A549 (cell line): ENCODE measurements around the gene UBE3B.

Experiments
- CBX2 ChIP-seq: fragments of 200-600 bp; sonication (generic); IDR thresholded peaks from 2 replicates; pipeline ENCODE4 v1.6.1; 2016; ENCODE audit warnings: low read depth, mild to moderate bottlenecking, borderline replicate concordance
- CEBPB ChIP-seq, 2 experiments: fragments of >200 bp in 1 of 2; sonication (Bioruptor Twin) in 1 of 2; formaldehyde crosslinking in 1 of 2; IDR thresholded peaks; 2 replicates each; pipeline ENCODE4 v1.6.1; 2012 to 2016
- CTCF ChIP-seq: fragments of >200 bp; sonication (Bioruptor Twin); formaldehyde crosslinking; IDR thresholded peaks from 3 replicates; pipeline ENCODE4 v1.5.1; 2016
- ESRRA ChIP-seq: fragments of 150-350 bp; IDR thresholded peaks from 2 replicates; pipeline ENCODE4 v1.6.1; 2014; ENCODE audit warnings: mild to moderate bottlenecking, low read length, borderline replicate concordance
- MAX ChIP-seq: IDR thresholded peaks from 2 replicates; pipeline ENCODE4 v1.6.1; 2012
- NFE2L2 ChIP-seq: fragments of 150-350 bp; conservative IDR thresholded peaks from 2 replicates; pipeline ENCODE4 v1.6.1; 2014; ENCODE audit warnings: low read length
- POLR2A ChIP-seq: IDR thresholded peaks from 2 replicates; pipeline ENCODE4 v1.6.1; 2012; ENCODE audit warnings: mild to moderate bottlenecking, low read length
- RAD21 ChIP-seq, 2 experiments: fragments of >200 bp in 1 of 2; sonication (Bioruptor Twin) in 1 of 2; formaldehyde crosslinking in 1 of 2; IDR thresholded peaks in 1 of 2; conservative IDR thresholded peaks in 1 of 2; 2 replicates in 1 of 2; 3 replicates in 1 of 2; pipeline ENCODE4 v1.6.1; 2012 to 2018; ENCODE audit warnings: inconsistent platforms in 1 of 2
- RFX5 ChIP-seq: fragments of 450-650 bp; IDR thresholded peaks from 2 replicates; pipeline ENCODE4 v1.7.1; 2014; ENCODE audit warnings: antibody characterized with exemption, mild to moderate bottlenecking, moderate library complexity

GRCh38 chr12:109466305-109466704 is 11.1 kb upstream of the UBE3B start:
- TF ChIP-seq MAX (no peak), NFE2L2 (no peak), RAD21 (conservative IDR thresholded peaks at IDR 0.05 in 1 of 2, IDR thresholded peaks at IDR 0.05 in 1 of 2) (no peak), RFX5 (no peak), CTCF (no peak), POLR2A (no peak), CEBPB (IDR thresholded peaks at IDR 0.05) (no peak), CBX2 (no peak), ESRRA (no peak)
